ENCODE results near the gene TRMT5. TPM values are rescaled to one million over a fixed set of nuclear protein-coding genes. Genes with fewer than 3 reads are reported as not detected.

TRMT5 gene
- total RNA-seq = 18.8 and 21.8 TPM in 2 replicates

DNA sequence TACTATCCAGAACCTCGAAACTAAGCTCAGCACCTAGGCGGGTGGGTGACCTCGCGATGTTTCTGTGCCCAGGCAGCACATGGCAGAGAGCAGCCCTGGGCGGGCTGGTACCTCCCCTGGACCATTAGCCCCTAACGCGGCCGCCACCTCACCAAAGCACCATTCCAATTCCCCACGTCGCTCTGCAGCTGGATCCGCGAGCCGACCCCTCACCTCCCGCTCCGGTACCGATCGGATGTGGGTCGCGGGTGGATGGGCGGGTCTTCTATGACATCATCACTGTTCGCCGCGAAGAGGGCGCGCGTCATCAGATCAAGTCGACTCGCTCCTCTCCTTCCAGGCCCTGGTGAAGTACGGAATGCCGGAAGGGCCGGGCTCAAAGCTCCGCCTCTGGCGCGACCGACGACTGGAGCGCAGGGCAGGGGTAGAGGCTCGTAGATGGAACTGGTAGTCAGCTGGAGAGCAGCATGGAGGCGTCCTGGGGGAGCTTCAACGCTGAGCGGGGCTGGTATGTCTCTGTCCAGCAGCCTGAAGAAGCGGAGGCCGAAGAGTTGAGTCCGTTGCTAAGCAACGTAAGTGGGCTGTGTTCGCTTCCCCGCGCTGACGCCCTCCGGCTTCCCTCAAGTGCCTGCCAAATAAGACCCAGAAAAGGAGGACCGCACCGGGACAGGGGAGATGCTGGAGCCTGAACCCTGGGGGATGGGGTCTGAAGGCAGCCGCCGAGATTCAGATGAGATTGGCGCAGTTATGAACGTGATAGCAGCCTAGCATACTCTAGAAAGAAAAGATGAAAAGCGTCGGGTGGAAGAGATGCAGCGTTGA, at the start of gene TRMT5, which contains the start of gene SLC38A6:
TSS of gene TRMT5 (minus strand) at position 269 of the 822 bp plus-strand sequence. CDS start at position 163, 106 bp downstream.
TSS of gene SLC38A6 (plus strand) at position 435 of the 822 bp plus-strand sequence. CDS start at position 468, 33 bp downstream.

Other genes starting within 250 kb of the TRMT5 start
- gene MNAT1, start 246.3 kb downstream of the TRMT5 start, total RNA-seq = 35.7 and 78.5 TPM in 2 replicates
- gene SLC38A6, start 166 bp upstream of the TRMT5 start, total RNA-seq = 120 and 126 TPM in 2 replicates